ENCODE results near the gene CNNM2.

DNA sequence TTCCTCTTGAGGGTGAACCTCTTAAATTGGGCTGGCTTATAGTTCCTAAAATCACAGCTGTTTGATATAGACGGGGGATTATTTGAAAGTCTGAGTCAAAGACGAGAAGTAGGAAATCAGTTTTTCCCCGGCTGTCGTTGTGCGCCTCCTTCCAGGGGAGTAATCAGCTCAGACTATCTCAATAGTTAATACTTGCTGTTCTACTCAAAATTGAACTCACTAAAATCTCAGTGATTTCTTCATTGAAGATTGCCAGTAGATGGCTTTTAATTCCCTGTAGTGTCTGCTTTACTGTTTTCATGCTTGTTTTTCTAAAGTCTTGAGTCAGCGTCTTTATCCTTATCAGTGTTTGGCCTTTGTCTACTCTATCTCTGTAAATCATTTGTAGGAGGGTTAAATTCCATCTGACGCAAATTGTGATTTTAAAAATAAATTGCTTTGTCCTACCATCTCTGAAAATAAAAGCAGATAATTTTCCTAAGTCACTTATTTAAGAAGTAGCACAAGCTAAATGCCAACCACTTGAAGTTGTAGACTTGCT is 47.3 kb downstream of the CNNM2 start:
- TF ChIP-seq, protein P1, sequence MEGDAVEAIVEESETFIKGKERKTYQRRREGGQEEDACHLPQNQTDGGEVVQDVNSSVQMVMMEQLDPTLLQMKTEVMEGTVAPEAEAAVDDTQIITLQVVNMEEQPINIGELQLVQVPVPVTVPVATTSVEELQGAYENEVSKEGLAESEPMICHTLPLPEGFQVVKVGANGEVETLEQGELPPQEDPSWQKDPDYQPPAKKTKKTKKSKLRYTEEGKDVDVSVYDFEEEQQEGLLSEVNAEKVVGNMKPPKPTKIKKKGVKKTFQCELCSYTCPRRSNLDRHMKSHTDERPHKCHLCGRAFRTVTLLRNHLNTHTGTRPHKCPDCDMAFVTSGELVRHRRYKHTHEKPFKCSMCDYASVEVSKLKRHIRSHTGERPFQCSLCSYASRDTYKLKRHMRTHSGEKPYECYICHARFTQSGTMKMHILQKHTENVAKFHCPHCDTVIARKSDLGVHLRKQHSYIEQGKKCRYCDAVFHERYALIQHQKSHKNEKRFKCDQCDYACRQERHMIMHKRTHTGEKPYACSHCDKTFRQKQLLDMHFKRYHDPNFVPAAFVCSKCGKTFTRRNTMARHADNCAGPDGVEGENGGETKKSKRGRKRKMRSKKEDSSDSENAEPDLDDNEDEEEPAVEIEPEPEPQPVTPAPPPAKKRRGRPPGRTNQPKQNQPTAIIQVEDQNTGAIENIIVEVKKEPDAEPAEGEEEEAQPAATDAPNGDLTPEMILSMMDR (IDR thresholded peaks at IDR 0.05): no peak
- no peak for TF ChIP-seq POLR2A (IDR thresholded peaks at IDR 0.05)

Data from body of pancreas (tissue), 4 donors.